Activated T-helper 1 cell treated with anti-CD3 and anti-CD28 coated beads, Interleukin-12 subunit alpha, Interleukin-12 subunit beta, Interleukin-2, Interleukin-4 antibody, amounts not matched to agents 30 ng/mL and 10 ng/mL and 1 ng/mL, durations not matched to agents 14 hours and 24 hours and 36 hours (primary cell): ENCODE data around the gene DPH5. TPM values are rescaled to one million over a fixed set of nuclear protein-coding genes. Genes with fewer than 3 reads are reported as not detected.
A peak's percentile ranks its signal among the peaks of the same experiment; 100 is the strongest.

ENCODE experiments used
- DNase-seq: peaks from one replicate; pipeline ENCODE4 v3.0.0; 2021; ENCODE audit warnings: low spot score
- H3K27ac Mint-ChIP-seq: one replicate; pipeline ENCODE4 v1.8.0; 2021; ENCODE audit warnings: mild to moderate bottlenecking, mixed read lengths
- H3K27me3 Mint-ChIP-seq: one replicate; pipeline ENCODE4 v1.8.0; 2022; ENCODE audit warnings: mild to moderate bottlenecking, moderate library complexity, mixed read lengths; ENCODE audit not compliant: insufficient read depth
- H3K36me3 Mint-ChIP-seq: one replicate; pipeline ENCODE4 v1.8.0; 2021; ENCODE audit warnings: low read depth, mixed read lengths
- H3K4me1 Mint-ChIP-seq: one replicate; pipeline ENCODE4 v1.8.0; 2021; ENCODE audit warnings: low read depth, mixed read lengths
- H3K4me3 Mint-ChIP-seq: one replicate; pipeline ENCODE4 v1.8.0; 2021; ENCODE audit warnings: mild to moderate bottlenecking, moderate library complexity, mixed read lengths
- H3K9me3 Mint-ChIP-seq: one replicate; pipeline ENCODE4 v1.8.0; 2021; ENCODE audit warnings: mixed read lengths
- intact Hi-C: fragments of 100-400 bp; cut with micrococcal nuclease; formaldehyde crosslinking; loops from one replicate; pipeline ENCODE4 v1.15.1; 2024
- total RNA-seq: library from RNA; stranded (reverse); gene quantifications from 2 replicates; pipeline ENCODE4 v1.2.3, GENCODE V29; 2022

Gene DPH5
- total RNA-seq, 1 donor from 2014 or later, result 32.2 TPM

- Mint-ChIP-seq H3K4me1 (peaks cover 62% of the 10 kb centered on the region), H3K27ac (peak overlapping the region; percentile 87), H3K4me3 (peak overlapping the region; percentile 93), H3K9me3 (peaks cover 4% of the 10 kb centered on the region), H3K36me3 (peaks cover 32% of the 10 kb centered on the region), H3K27me3 (no peaks in the 10 kb centered on the region)
- no peak for DNase-seq
- intact Hi-C loops, result loop anchor here (2.0 to 5.0 kb wide), 2 partner anchors 54 to 84 kb away; no protein-coding TSS in a partner anchor
Observed at GRCh38 chr1:101026430-101026788, 825 bp upstream of the DPH5 start.

- Mint-ChIP-seq H3K36me3 (peaks cover 34% of the 10 kb centered on the region), H3K4me3 (peak overlapping the region; percentile 93), H3K9me3 (no peaks in the 10 kb centered on the region), H3K27ac (peak overlapping the region; percentile 87), H3K4me1 (peaks cover 57% of the 10 kb centered on the region), H3K27me3 (no peaks in the 10 kb centered on the region)
- peak; percentile 9 for DNase-seq
- intact Hi-C loops, result loop anchor here (1.0 to 5.0 kb wide), 8 partner anchors 83 to 332 kb away; partner anchors contain the start of gene SLC30A7
Observed at GRCh38 chr1:101025283-101025656, 314 bp downstream of the DPH5 start.

DNA sequence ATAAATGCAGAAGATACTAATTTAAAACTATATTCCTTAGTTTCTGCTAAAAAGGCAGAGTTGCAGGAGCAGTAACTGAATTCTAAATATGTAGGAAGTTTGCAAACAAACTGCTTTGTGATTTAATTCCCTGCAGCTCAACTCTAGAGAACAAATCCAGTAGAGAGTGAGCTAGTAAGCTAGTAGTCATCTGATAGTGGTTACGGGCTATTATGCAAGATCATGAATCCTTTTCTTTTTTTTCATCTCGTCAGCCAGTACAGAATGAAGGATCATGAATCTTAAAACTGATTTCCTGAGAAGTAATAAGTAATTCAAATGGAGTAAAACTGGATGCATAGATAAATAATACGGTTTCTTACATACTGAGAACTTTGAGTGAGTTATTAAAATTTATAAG is 3.3 kb downstream of the DPH5 start:
- peaks cover 38% of the 10 kb centered on the region for H3K36me3 Mint-ChIP-seq
- peaks cover 32% of the 10 kb centered on the region for H3K4me1 Mint-ChIP-seq
- peaks cover 2% of the 10 kb centered on the region for H3K9me3 Mint-ChIP-seq
- H3K27me3 Mint-ChIP-seq, result no peaks in the 10 kb centered on the region
- no peak overlapping the region for H3K27ac Mint-ChIP-seq
- no peak for DNase-seq
- no peak overlapping the region for H3K4me3 Mint-ChIP-seq
- intact Hi-C loops, result no loop called here

- DNase-seq, result no peak
- peaks cover 9% of the 10 kb centered on the region for H3K4me1 Mint-ChIP-seq
- peaks cover 50% of the 10 kb centered on the region for H3K36me3 Mint-ChIP-seq
- no peak overlapping the region for H3K4me3 Mint-ChIP-seq
- no peaks in the 10 kb centered on the region for H3K27me3 Mint-ChIP-seq
- H3K9me3 Mint-ChIP-seq, result peaks cover 8% of the 10 kb centered on the region
- no peak overlapping the region for H3K27ac Mint-ChIP-seq
- intact Hi-C loops, result no loop called here
Observed at GRCh38 chr1:101017448-101017847, 8.1 kb downstream of the DPH5 start.

DNA sequence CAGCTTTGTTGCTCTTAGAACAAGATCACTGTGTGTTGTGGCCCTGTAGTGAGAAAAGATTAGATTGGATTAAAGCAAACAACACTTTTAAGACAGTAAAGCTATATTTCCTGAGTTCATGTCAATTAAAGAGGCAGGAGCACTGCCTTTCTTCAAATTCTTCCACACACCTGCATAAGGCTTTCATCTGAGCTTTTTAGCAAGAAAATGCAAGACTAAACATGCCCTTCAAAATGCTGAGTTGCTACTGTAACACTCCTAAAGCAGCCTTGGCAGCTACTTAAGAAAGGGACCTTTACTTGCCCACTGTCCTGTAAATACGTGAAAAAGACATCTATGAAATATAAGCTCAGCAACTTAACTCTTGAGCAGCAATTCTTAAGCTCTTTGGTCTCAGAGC is 11.8 kb downstream of the DPH5 start:
- Mint-ChIP-seq H3K27me3 (no peaks in the 10 kb centered on the region), H3K27ac (no peak overlapping the region), H3K4me1 (peaks cover 9% of the 10 kb centered on the region), H3K9me3 (peaks cover 8% of the 10 kb centered on the region), H3K4me3 (no peak overlapping the region), H3K36me3 (peaks cover 52% of the 10 kb centered on the region)
- DNase-seq, result no peak
- intact Hi-C loops, result loop anchor here (2.0 kb wide), 1 partner anchor 19 kb away; no protein-coding TSS in a partner anchor

GRCh38 chr1:101008229-101008834 is 17.3 kb downstream of the DPH5 start:
- H3K4me1 Mint-ChIP-seq, result peaks cover 33% of the 10 kb centered on the region
- no peaks in the 10 kb centered on the region for H3K27me3 Mint-ChIP-seq
- H3K9me3 Mint-ChIP-seq, result peaks cover 4% of the 10 kb centered on the region
- H3K27ac Mint-ChIP-seq, result no peak overlapping the region
- H3K4me3 Mint-ChIP-seq, result no peak overlapping the region
- no peak for DNase-seq
- intact Hi-C loops, result loop anchor here (5.0 kb wide), 2 partner anchors 66 to 229 kb away; partner anchors contain the start of gene S1PR1
- peaks cover 45% of the 10 kb centered on the region for H3K36me3 Mint-ChIP-seq

DNA sequence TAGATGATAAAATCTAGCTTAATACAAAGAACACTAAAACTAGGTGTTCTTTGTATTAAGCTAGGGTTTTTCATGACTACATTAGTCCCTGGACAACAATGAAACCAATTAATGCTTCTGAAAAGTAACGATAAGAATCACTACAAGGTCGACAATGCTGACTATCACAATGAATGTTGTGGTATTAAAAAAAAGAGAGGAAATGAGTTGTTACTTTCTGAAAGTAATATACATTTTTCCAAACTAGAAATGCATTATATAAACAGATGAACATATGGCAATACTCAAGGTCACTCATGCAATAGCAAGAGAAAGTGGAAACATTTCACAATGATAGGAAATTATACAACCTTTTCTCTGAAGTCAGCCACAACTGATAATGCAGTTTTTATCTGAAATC is 19.0 kb downstream of the DPH5 start:
- Mint-ChIP-seq H3K9me3 (peaks cover 4% of the 10 kb centered on the region), H3K4me1 (peaks cover 43% of the 10 kb centered on the region), H3K27ac (no peak overlapping the region), H3K36me3 (peaks cover 39% of the 10 kb centered on the region), H3K27me3 (no peaks in the 10 kb centered on the region), H3K4me3 (no peak overlapping the region)
- DNase-seq, result no peak
- intact Hi-C loops, result loop anchor here (1.0 to 5.0 kb wide), 4 partner anchors 64 to 285 kb away; partner anchors contain the start of gene S1PR1

GRCh38 chr1:101005871-101006270 is 19.7 kb downstream of the DPH5 start:
- DNase-seq, result no peak

DNA sequence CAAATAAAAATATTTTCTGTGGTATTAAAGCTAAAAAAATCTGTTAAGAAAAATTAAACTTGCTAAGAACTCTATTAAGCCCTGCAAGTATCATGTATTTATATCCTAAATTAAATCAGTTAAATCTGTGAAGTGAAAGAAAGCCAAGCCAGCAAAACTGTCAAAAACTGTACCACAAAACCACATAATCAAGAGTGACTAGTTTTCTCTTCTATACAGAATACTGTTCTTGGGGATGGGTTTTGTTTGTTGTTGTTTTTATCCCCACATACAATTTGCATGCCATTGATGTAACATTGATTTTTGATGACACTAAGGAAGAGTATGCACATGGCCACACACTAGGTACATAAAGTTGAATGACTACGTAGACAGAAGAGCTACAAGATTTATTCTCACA is 20.4 kb downstream of the DPH5 start:
- Mint-ChIP-seq H3K36me3 (peaks cover 44% of the 10 kb centered on the region), H3K27ac (no peak overlapping the region), H3K4me1 (peaks cover 43% of the 10 kb centered on the region), H3K9me3 (peaks cover 4% of the 10 kb centered on the region), H3K4me3 (no peak overlapping the region), H3K27me3 (no peaks in the 10 kb centered on the region)
- intact Hi-C loops, result loop anchor here (5.0 kb wide), 2 partner anchors 63 to 232 kb away; partner anchors contain the start of gene S1PR1
- DNase-seq, result no peak

More at GRCh38 chr1:101005871-101006270, 19.7 kb downstream of the DPH5 start:
- Mint-ChIP-seq H3K36me3 (peaks cover 44% of the 10 kb centered on the region), H3K9me3 (peaks cover 4% of the 10 kb centered on the region), H3K4me3 (no peak overlapping the region), H3K27me3 (no peaks in the 10 kb centered on the region), H3K4me1 (peaks cover 43% of the 10 kb centered on the region), H3K27ac (no peak overlapping the region)
- intact Hi-C loops, result loop anchor here (1.0 to 5.0 kb wide), 4 partner anchors 64 to 285 kb away; partner anchors contain the start of gene S1PR1

GRCh38 chr1:101004670-101005069 is 20.9 kb downstream of the DPH5 start:
- intact Hi-C loops, result loop anchor here (5.0 kb wide), 3 partner anchors 62 to 233 kb away; partner anchors contain the start of gene S1PR1
- Mint-ChIP-seq H3K4me3 (no peak overlapping the region), H3K36me3 (peaks cover 41% of the 10 kb centered on the region), H3K27me3 (no peaks in the 10 kb centered on the region), H3K4me1 (peaks cover 43% of the 10 kb centered on the region), H3K9me3 (peaks cover 4% of the 10 kb centered on the region), H3K27ac (no peak overlapping the region)
- DNase-seq, result no peak

GRCh38 chr1:101004061-101004460 is 21.5 kb downstream of the DPH5 start:
- Mint-ChIP-seq H3K36me3 (peaks cover 36% of the 10 kb centered on the region), H3K9me3 (peaks cover 4% of the 10 kb centered on the region), H3K4me3 (no peak overlapping the region), H3K27me3 (no peaks in the 10 kb centered on the region), H3K27ac (no peak overlapping the region), H3K4me1 (peaks cover 43% of the 10 kb centered on the region)
- intact Hi-C loops, result loop anchor here (5.0 kb wide), 1 partner anchor 72 kb away; no protein-coding TSS in a partner anchor
- no peak for DNase-seq

- H3K9me3 Mint-ChIP-seq, result peaks cover 4% of the 10 kb centered on the region
Observed at GRCh38 chr1:101003012-101003650, 22.5 kb downstream of the DPH5 start.

GRCh38 chr1:101002551-101002950 is 23.0 kb downstream of the DPH5 start:
- Mint-ChIP-seq H3K27ac (no peak overlapping the region), H3K4me1 (peaks cover 43% of the 10 kb centered on the region), H3K4me3 (no peak overlapping the region), H3K27me3 (no peaks in the 10 kb centered on the region), H3K36me3 (peaks cover 32% of the 10 kb centered on the region), H3K9me3 (peaks cover 4% of the 10 kb centered on the region)
- intact Hi-C loops, result loop anchor here (5.0 kb wide), 1 partner anchor 70 kb away; no protein-coding TSS in a partner anchor
- no peak for DNase-seq

More at GRCh38 chr1:101003012-101003650, 22.5 kb downstream of the DPH5 start:
- H3K4me3 Mint-ChIP-seq, result no peak overlapping the region
- no peak for DNase-seq
- H3K27me3 Mint-ChIP-seq, result no peaks in the 10 kb centered on the region
- peaks cover 43% of the 10 kb centered on the region for H3K4me1 Mint-ChIP-seq
- H3K36me3 Mint-ChIP-seq, result peaks cover 31% of the 10 kb centered on the region
- intact Hi-C loops, result loop anchor here (5.0 kb wide), 1 partner anchor 71 kb away; no protein-coding TSS in a partner anchor
- no peak overlapping the region for H3K27ac Mint-ChIP-seq
